GM18873 (cell line): ENCODE measurements around the gene LMTK3.

Experiments used
- ATAC-seq: cut with Tn5 transposase; IDR thresholded peaks from one replicate; pipeline ENCODE4 v1.9.1; 2021; ENCODE audit warnings: mild to moderate bottlenecking, moderate library complexity, moderate number of reproducible peaks; ENCODE audit not compliant: unreplicated experiment, low FRiP score

The LMTK3 gene

DNA sequence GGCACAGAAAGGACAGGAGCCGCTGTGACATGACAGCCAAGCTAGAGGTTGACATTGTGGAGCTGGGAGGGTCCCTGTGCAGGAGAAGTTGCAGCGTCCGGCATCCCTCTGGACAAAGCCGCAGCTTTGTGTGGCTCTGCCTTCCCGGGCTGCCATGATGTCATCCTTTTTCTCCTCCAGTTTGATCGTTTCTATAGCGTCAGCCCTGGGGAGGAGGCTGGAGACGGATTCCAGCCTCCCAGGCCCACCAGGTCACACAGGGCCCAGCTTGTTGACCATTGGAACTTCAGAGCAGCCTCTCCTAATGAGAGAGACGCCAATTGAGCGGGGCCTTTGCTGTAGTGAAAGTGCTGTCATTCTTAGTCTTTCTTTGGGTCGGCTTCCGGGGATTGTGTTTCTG, 60.0 kb downstream of the LMTK3 start:
- ATAC-seq, result no peak

DNA sequence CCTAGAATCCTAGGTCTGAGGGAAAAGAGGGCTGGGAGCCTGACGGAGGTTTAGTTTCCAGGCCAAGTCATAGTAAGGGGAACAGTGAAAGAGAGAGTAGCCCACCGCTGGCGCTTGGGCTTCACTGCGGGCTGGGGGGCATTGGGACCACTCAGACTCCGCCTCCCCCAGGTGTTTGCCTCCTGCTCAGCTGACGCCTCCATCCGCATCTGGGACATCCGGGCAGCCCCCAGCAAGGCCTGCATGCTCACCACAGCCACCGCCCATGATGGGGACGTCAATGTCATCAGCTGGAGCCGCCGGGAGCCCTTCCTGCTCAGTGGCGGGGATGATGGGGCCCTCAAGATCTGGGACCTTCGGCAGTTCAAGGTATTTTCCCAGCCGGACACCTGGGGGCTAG, 60.8 kb downstream of the LMTK3 start:
- no peak for ATAC-seq

DNA sequence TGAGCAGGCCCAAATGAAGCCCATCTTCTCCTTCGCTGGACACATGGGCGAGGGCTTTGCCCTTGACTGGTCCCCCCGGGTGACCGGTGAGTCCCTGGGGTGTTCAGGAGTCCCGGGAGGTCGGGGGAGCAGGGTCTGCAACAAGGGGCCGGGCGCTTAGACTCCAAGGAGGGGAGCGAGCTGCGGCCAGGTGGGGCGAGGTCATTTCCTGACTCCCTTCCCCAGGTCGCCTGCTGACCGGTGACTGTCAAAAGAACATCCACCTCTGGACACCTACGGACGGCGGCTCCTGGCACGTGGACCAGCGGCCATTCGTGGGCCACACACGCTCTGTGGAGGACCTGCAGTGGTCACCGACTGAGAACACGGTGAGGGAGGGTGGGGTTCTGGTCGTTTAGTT, 61.2 kb downstream of the LMTK3 start:
- ATAC-seq, result no peak

DNA sequence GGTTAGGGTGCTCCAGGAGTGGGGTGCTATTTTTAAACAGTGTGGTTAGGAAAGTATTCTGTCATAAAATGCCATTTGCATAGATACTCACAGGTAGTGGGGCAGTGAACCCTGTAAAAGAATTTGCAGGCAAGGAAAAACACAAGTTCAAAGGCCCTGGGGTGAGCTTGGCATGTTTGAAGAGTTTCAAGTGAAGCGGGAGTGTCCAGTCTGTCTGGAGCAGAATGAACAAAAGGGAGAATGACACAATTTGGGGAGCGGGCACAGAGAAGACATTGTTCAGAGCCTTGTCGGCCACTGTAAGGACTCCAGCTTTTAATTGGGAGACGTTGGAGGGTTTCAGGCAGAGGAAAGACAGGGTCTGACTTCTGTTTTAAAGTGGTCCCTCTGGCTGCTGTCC, 63.1 kb downstream of the LMTK3 start:
- no peak for ATAC-seq

DNA sequence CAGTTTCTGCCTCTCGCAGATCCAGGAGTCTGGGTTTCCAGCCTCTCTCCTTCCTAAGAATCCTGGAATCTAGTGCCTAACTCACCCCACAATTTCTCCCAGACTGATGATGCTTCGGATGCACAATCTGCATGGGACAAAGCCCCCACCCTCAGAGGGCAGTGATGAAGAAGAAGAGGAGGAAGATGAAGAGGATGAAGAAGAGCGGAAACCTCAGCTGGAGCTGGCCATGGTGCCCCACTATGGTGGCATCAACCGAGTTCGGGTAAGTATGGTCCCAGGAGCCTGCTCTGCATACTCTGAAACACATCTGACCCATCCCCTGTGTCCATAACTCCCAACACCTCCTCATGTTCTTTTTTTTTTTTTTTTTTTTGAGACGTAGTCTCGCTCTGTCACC, 65.1 kb downstream of the LMTK3 start:
- no peak for ATAC-seq

DNA sequence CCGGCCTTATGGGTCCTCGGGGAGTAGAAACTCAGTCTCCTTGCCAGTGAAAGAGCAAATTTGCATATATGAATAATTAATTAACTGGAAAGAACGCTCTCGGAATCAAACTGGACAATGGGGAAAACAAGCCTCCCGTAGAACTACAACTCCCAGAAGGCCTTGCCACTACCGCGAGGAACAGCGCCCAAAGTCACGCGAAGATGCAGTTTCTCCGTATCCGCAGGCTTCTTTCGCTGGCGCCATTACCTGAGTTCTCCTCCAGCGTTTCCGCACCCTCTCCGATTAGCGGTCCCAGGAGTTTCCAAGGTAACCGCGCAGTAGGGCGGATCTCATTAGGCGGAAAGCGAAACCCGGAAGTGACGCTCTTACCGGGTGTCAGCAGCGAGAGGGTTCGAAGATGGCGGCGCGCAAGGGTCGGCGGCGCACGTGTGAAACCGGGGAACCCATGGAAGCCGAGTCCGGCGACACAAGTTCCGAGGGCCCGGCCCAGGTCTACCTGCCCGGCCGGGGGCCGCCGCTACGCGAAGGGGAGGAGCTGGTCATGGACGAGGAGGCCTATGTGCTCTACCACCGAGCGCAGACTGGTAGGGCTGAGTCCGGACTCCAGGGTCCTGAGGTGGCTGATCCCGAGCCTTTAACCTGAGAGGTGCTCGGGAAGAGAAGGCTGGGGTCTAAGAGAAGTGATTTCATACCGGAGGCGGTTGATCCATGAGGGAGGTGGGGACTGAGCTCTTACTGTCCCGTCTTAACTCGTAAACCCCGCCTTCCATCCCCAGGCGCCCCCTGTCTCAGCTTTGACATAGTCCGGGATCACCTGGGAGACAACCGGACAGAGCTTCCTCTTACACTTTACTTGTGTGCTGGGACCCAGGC, 65.8 kb downstream of the LMTK3 start, which contains the start of gene GRWD1:
Gene GRWD1 (plus strand): TSS at position 378 of the 876 bp plus-strand sequence. CDS start 23 bp downstream, at position 401.
- ATAC-seq, result peak; percentile 71

DNA sequence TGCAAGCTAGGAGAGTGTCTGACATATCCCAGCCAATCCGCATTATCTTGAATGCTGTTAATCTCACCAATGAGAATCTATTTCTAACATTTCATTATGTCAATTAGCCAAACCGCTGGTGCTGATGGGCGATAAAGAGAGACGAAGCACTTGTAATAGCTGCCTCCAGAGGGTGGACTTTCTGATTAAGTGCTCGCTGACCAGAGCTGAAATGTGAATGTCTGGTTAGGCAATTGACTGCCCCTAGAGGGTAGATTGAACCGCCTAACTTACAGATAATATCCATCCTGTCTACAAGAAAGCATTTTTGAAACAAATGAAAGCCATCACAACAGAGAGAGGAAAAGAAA, 66.4 kb downstream of the LMTK3 start:
- ATAC-seq, result peak; percentile 27

DNA sequence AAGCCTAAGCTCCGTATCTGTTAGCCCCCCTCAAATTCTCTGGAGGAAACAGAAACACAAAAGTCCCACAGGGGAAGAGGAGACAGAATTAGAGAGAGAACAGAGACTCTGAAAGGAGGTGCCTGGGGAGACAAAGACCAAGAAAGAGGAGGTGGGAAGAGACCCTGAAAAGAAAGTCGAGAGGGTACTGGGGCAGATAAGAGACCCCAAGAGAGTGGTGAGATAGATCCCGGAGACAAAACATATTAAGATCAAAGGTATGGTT, 66.8 kb downstream of the LMTK3 start:
- no peak for ATAC-seq

DNA sequence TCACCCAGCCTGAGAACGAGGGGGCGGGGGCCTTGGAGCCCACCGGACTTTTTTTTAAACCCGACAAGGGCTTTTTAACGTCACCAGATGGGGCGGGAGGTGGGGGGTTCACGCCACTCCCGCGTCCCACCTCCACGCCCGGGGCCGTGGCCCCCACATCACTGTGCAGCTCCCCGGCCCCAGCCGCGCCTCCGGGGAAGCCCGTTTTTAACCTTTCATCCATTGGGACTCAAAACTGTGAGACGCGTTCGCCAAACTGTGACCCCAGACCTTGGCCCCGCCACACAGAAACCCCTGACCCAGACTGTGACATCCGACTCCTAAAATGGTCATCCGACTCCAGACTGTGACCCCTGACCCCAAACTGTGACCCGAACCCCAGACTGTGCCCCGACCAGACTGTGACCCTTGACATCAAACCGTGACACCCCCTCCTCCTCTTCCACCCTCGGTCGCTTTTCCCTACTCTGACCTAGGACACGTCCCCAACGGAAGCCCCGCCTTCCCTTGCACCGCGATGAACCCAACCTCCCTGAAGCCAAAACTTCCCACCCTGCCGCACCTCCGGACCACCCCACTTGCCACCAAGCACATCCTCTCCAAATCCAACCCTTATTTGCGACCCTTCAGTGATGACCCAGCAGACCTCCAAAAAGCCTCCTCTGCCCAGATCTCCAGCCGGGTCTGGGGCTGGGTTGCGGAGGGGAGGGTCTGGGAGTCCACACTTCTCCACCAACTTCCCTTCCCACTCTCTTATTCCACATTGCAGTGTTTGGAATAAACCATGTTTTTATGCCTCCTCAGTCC, 67.3 kb downstream of the LMTK3 start:
- ATAC-seq, result no peak

DNA sequence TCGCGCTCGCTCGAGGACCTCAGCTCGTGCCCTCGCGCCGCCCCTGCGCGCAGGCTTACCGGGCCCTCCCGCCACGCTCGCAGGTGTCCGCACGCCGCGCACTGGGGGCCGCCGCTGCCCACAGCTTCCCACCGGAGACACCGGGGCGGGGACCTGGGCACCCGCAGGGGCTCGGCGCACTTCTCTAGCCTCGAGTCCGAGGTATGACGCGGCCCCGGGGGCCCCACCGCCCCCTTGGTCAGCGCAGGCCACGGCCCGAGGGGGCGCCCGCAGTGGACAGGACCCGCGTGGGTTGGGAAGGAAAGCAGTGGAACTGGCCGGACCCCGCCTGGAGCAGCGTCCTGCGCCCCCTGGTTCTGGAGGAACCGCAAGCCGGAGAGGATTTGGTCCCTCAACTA, 67.9 kb downstream of the LMTK3 start:
- ATAC-seq, result no peak

DNA sequence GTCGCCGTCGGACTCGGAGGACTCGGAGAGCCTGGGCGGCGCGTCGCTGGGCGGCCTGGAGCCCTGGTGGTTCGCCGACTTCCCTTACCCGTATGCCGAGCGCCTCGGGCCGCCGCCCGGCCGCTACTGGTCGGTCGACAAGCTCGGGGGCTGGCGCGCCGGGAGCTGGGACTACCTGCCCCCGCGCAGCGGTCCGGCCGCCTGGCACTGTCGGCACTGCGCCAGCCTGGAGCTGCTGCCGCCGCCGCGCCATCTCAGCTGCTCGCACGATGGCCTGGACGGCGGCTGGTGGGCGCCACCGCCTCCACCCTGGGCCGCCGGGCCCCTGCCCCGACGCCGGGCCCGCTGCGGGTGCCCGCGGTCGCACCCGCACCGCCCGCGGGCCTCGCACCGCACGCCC, 68.4 kb downstream of the LMTK3 start:
- no peak for ATAC-seq

DNA sequence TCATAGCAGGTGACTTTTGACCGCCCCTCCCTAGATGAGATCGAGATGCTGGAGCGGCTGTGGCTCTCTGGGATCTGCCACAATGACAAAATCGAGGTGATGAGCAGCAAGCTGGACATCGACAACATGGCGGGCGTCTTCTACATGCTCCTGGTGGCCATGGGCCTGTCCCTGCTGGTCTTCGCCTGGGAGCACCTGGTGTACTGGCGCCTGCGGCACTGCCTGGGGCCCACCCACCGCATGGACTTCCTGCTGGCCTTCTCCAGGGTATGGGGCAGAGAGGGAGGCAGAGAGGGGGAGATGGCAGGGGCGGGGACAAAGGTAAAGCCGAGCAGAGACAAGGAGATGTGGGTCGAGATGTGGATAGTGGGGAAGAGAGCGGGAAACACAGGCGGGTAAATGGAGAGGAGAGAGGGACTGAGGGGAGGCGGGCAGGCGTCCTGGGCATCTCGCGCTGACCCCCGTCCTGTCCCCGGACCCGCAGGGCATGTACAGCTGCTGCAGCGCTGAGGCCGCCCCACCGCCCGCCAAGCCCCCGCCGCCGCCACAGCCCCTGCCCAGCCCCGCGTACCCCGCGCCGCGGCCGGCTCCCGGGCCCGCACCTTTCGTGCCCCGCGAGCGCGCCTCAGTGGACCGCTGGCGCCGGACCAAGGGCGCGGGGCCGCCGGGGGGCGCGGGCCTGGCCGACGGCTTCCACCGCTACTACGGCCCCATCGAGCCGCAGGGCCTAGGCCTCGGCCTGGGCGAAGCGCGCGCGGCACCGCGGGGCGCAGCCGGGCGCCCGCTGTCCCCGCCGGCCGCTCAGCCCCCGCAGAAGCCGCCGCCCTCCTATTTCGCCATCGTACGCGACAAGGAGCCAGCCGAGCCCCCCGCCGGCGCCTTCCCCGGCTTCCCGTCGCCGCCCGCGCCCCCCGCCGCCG, 69.3 kb downstream of the LMTK3 start:
- no peak for ATAC-seq

DNA sequence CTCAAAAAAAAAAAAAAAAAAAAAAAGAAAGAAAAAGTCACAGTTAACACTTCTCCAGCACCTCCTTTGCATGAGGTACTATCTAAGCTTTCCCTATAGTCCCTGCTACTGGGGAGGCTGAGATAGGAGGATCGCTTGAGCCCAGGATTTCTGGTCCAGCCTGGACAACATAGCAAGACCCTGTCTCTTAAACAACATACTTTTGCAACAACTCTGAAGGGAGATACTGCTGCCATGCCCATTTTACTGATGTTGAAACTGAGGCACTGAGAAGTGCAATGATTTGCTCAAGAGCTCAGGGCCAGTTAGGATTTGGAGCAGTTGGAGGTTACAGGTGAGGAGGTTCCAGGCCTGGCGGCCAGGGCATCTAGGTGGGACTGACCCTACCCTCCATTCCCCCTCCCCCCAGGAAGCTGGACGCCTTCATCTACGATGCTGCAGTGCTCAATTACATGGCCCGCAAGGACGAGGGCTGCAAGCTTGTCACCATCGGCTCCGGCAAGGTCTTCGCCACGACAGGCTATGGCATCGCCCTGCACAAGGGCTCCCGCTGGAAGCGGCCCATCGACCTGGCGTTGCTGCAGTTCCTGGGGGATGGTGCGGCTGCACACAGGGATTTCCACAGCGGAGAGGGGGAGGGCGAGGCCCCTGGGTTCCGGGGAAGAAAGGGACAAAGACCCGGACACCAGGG, 70.1 kb downstream of the LMTK3 start:
- no peak for ATAC-seq

DNA sequence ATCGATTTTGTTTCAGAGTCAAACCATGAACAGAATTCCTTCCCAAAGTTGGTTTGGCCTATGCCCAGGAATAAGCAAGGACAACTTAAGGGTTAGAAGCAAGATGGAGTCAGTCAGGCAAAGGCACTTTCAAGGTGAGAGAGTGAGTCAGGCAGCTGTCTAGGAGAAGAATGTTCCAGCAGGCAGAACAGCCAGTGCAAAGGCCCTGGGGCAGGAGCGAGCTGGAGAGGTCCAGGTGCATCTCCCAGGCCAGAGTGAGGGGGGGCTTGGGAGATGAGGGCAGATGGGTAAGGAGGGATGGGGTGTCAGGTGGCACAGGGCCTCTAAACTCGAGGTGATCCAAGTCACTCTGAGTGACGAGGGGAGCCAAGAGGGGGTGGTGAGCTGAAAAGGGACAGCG, 75.0 kb downstream of the LMTK3 start:
- no peak for ATAC-seq
